Stimulated activated CD4-positive, alpha-beta T cell treated with anti-CD3 and anti-CD28 coated beads, Interleukin-4, amount 100 ng/mL, for 24 hours (primary cell): ENCODE data around the gene PAQR4.
"Not testable (repeated sequence)": the region's sequence is repeated elsewhere in the genome, so short reads cannot be mapped to it uniquely, and the experiment has no call there.

ENCODE experiments used
- DNase-seq: peaks from one replicate; pipeline ENCODE4 v3.0.0-alpha.2; 2020

PAQR4 gene

DNA sequence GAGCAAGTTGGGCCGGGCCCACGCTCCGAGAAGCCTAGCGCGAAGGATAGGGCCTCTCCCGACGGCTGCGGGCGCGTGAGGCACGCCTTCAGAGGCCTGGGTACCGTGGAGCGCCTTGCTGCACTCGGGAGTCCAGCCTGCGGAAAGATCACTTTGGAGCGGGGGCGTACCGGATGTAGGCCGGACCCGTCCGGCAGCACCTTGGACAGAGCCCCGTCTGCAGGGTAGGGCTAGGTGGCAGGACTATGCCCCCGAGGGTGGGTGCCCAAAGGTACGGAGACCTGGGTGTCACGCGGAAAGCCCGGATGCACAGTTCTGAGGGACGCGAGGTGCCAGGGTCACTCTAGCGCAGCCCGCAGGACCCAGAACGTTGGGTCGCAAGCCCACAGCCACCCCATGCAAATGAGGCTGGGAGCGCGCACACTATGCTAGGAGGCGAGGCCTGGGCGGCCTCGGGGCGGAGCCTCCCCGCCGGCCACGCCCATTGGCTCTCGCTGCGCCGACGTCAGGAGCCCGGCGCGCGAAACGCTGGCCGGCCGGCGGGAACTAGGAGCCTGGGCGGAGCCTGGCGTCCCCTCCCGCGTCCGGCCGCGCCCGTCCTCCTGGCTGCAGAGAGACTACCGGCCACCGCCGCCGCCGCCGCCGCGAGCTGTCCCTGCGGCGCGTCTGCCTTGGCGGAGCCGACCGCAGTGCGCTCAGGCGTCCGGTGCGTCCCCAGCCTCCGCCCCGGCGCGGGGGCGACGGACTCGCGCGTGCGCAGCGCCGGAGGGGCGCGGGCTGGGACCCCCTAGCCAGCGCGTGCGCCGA, at the start of gene PAQR4:
Gene PAQR4, plus strand, starts transcription at position 611 of the 807 bp plus-strand sequence. CDS start 327 bp downstream, outside the sequence.
- DNase-seq: peak; percentile 77

DNA sequence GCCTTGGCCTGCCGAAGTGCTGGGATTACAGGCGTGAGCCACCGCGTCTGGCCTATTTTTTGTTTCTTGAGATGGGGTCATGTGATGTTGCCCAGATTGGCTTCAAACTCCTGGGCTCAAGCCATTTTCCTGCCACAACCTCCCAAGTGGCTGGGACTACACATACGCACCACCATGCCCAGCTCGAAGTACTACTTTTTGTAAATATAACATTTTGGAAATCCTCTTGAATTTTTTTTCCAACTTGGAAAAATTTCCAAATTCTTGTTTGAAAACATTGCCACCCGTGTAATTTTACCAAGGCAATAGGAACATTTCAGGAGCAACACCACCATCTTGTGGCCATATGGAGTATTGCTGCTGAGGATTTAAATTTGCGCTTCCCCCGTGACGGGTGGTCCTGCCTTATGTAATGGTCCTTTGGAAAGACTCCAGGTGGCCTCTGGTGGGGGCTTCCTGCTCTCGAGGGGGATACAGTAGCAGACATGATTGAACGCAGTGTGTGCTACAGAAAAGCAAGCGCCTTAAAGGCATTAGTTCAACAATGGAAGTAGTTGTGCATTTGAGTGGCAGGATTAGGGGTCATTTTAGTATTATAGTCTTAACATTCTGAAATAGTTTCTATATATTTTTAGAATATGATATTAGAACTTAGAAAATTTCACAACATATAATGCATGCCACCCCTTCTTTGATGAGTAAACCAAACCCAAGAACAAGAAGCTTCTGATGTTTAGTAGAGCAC, 49.5 kb upstream of the PAQR4 start:
- DNase-seq: peak; percentile 64

DNA sequence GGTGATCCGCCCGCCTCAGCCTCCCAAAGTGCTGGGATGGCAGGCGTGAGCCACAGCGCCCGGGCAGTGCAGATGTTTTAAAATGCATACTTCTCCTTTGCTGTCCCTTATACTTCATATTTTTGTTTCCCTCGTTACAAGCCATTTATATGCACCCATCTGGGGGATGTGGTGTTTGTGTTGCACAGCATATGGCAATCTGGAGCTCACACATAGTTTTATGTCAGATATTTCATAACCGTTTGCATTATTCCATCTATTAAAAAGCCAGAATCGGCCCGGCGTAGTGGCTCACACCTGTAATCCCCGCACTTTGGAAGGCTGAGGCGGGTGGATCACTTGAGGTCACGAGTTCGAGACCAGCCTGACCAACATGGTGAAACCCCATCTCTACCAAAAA, 45.7 kb upstream of the PAQR4 start:
- no peak for DNase-seq

DNA sequence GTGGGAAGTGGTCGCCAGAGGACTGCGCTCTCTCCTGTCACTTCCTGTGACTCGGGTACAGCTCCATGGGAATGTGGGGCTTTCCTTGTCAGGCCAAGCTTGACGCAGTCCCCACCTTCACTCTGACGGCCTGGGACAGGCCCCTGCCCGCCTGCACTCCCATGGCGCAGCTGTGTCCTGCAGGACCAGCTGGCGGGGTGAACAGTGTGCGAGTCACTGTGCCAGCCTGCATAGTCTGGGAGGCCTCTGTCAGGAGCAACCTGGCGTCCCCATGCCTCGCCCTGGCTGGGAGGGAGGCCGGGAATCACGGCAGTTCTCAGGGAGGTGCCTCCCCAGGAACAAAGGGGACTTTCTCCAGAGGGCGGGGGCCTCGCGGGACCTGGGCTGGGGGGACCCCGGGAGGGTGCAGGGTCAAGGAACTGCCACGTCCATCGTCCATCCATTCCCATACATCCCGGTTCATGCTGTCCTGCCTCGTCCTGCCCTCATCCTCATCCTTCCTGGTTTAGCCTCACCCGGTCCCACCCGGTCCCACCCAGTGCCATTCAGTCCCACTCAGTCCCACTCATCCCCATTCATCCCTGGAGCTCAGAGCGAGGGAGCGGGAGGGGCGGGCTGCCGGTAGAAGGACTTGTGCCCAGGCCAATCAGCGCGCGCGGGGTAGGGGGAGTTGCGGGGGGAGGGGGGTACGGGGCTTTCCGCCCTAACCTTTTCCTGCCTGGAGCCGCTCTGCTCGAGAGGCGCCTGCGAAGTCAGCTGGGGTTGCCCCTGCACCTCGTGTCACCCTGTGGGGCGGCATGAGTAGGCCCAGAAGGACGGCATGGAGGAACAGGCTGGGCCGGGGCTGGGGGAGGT, 44.0 kb upstream of the PAQR4 start:
- no peak for DNase-seq

DNA sequence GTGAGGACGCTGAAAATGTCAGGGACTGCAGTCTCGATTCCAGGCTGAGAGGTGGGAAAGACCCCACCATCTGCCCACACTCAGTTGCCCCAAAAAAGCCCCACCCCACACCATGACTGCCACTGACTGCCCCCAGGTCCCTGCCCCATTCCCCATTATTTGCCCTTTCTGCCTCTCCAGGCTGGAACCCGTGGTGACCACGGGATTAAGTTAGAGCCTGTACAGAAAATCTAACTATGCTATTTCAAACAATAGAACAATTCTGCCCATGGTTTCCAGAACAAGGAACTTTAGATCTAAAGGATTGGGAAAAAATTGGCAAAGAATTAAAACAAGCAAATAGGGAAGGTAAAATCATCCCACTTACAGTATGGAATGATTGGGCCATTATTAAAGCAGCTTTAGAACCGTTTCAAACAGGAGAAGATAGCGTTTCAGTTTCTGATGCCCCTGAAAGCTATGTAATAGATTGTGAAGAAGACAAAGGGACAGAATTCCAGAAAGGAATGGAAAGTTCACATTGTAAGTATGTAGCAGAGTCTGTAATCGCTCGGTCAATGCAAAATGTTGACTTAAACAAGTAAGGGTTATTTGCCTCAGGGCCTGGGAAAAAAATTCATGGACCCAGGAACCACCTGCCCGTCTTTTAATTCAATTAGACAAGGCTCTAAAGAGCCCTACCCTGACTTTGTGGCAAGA, 43.0 kb upstream of the PAQR4 start:
- no peak for DNase-seq

DNA sequence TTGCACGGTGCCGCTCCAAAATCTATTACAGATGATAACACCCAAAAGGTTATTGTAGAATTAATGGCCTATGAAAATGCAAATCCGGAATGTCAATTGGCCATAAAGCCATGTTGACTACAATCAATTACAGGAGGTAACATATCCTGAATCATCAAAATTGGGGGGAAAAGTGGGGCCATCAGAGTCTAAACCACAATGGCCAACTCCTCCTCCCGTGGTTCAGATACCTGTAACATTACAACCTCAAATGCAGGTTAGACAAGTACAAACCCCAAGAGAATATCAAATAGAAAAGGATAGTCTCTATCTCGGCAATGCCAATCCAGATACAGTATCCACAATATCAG, 42.5 kb upstream of the PAQR4 start:
- no peak for DNase-seq

DNA sequence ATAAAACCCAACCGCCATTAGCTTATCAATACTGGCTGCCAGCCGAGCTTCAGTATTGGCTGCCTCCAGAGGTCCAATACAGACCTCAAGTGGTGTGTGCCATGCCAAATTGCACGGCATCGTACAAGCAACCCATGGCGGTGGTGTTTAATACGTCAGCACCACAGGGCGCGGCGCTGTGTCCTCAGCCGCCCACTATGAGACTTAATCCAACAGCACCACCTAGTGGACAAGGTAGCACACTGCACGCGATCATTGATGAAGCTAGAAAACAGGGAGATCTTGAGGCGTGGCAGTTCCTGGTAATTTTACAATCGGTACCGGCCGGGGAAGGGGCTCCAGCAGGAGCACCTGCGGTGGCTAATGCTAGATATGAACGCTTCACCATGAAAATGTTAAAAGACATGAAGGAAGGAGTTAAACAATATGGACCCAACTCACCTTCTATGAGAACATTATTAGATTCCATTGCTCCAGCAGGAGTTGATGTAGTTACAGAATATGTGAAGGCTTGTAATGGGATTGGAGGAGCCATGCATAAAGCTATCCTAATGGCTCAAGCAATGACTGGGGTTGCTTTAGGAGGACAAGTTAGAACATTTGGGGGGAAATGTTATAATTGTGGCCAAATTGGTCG, 42.0 kb upstream of the PAQR4 start:
- peak; percentile 90 for DNase-seq

DNA sequence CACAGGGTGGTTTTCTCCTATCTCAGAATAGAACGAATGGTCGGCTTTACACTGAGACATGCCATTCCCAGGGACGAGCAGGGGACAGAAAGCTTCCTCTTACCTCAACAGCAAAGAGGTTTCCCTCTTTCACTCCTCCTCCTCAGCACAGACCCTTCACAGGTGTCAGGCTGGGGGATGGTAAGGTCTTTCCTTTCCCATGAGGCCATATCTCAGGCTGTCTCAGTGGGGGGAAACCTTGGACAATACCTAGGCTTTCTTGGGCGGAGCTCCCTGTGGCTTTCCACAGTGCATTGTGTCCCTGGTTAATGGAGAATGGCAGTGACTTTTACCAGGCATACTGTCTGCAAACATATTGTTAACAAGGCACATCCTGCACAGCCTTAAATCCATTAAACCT, 41.0 kb upstream of the PAQR4 start:
- DNase-seq: not testable (repeated sequence)

DNA sequence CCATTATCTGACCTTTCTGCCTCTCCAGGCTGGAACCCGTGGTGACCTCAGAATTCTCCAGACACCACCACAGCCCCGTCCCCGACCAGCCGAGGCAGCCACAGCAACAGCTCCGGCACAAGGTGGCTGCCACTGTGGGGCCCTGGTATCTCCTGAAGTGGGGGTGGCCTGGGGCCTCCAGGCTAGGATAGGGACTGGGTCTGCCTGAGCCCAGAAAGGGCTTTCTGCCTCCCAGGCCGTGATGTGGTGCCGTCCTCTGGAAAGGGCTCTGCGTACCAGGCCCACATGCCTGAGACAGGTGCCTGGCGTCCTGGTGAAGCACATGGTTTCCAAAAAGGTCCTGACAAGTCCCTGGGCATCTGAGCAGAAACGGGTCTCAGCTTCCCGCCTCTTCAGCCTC, 40.4 kb upstream of the PAQR4 start:
- DNase-seq: no peak

DNA sequence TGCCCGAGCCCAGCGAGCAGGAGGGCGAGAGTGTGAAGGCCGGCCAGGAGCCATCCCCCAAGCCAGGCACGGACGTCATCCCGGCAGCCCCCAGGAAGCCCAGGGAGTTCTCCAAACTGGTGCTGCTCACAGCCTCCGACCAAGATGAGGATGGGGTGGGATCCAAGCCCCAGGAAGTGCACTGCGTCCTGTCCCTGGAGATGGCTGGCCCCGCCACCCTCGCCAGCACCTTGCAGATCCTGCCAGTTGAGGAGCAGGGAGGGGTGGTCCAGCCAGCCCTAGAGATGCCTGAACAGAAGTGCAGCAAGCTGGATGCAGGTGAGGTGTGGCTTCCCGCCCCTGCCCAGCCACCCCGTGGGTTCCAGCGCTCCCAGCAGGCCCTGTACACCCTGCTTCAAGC, 39.5 kb upstream of the PAQR4 start:
- DNase-seq: no peak

DNA sequence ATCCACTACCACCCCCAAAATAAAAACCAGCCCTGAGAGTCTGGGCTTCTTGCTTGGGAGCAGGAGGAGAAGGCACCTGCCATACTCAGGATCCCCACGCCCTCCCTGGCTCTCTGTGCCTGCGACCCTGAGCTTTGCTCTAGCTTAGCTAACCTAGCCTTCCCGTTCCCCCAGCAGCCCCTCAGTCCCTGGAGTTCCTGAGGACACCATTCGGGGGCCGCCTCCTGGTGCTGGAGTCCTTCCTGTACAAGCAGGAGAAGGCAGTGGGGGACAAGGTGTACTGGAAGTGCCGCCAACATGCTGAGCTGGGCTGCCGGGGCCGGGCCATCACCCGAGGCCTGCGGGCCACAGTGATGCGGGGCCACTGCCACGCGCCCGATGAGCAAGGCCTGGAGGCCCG, 38.9 kb upstream of the PAQR4 start:
- DNase-seq: no peak

DNA sequence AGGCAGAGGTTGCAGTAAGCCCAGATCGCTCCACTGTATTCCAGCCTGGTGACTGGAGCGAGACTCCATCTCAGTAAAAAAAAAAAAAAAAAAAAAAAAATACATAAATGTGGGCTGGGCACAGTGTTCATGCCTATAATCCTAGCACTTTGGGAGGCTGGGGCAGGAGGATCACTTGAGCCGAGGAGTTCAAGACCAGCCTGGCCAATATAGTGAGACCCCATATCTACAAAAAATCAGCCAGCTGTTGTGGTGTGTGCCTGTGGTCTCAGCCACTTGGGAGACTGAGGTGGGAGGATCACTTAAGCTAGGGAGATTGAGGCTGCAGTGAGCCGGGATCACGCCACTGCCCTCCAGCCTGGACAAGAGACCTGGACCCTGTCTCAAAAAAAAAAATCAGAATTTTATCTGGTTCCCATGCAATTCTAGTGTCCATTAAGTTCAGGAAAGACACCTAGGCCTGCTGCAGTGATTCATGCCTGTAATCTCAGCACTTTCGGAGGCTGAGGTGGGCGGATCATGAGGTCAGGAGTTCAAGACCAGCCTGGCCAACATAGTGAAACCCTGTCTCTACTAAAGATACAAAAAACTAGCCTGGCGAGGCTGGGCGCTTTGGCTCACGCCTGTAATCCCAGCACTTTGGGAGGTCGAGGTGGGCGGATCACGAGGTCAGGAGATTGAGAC, 37.8 kb upstream of the PAQR4 start:
- not testable (repeated sequence) for DNase-seq

DNA sequence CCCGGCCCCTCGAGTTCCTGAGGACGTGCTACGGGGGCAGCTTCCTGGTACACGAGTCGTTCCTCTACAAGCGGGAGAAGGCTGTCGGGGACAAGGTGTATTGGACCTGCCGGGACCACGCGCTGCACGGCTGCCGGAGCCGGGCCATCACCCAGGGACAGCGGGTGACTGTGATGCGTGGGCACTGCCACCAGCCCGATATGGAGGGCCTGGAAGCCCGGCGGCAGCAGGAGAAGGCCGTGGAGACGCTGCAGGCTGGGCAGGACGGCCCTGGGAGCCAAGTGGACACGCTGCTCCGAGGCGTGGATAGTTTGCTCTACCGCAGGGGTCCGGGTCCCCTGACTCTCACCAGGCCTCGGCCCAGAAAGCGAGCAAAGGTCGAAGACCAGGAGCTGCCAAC, 36.0 kb upstream of the PAQR4 start:
- DNase-seq: no peak

DNA sequence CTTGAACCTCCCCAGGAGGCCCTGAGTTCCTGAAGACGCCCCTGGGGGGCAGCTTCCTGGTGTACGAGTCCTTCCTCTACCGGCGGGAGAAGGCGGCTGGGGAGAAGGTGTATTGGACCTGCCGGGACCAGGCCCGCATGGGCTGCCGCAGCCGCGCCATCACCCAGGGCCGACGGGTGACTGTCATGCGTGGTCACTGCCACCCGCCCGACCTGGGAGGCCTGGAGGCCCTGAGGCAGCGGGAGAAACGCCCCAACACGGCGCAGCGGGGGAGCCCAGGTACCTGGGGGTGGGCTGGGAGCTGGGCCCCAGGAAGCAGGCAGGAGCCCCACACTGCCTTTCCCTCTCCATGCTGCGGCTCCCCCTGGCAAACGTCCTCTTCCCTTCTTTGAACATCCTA, 35.4 kb upstream of the PAQR4 start:
- DNase-seq: no peak

DNA sequence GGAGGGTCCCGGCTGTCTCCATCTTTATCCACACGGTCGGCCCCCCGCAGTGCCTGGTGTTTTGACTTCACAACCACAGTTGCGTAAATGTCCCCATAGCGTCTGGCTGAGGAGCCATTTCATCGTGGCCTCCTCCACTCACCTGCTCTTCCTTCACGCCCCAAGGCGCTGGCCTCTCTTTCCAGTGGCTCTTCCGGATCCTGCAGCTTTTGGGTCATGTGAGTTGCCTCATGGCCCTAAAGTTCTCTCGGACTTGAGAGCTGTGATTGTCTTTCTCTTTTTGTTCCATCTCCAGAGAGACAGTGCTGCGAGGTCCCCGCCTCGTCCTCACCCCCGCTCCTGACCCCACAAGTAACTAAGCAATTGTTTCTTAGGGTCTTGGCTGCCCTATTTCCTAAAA, 34.7 kb upstream of the PAQR4 start:
- no peak for DNase-seq

DNA sequence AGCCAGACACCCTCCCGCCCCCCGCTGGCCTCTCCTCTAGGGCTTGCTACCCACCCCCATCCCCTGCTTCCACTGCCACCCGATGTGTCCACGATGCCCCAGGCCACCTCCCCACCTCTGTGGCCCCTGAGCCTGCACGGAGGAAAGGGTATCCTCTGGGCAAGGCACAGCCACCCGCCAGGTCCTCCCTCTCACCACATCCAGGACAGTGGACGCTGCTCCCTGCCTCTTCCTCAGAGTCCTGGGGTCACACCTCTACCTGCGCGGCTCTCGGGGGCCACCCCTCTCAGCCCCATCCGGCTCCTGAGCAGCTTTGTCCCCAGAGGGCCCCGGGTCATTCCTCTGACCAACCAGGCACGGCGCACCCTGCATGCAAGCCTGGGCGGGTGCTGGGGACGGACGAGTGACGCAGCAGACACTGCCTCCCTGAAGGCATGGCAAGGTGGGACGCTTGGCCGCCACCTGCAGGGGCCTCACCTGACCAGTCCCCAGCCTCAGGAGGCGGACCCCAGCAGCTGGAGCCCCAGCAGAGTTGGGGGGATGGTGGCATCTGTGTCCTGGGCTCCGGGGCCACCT, 32.6 kb upstream of the PAQR4 start:
- DNase-seq: no peak

DNA sequence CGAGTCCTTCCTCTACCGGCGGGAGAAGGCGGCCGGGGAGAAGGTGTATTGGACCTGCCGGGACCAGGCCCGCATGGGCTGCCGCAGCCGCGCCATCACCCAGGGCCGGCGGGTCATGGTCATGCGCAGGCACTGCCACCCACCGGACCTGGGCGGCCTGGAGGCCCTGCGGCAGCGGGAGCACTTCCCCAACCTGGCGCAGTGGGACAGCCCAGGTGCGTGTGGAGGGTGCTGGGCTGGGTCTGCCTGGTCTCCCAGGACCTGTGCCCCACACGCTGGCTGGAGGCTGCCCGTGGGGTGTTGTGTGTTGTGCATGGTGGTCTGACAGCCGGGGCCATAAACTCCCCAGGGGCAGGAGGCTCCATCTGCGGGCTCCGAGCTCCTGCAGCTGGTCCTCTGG, 32.0 kb upstream of the PAQR4 start:
- no peak for DNase-seq

DNA sequence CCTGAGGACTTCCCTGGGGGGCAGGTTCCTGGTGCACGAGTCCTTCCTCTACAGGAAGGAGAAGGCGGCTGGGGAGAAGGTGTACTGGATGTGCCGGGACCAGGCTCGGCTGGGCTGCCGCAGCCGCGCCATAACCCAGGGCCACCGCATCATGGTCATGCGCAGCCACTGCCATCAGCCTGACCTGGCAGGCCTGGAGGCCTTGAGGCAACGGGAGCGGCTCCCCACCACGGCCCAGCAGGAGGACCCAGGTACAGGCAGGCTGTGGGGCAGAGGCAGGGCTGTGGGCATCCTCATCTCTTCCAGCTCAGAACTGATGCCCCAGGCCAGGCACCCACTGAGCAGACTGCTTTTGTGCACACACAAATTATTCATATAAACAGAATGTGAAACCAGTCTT, 30.9 kb upstream of the PAQR4 start:
- DNase-seq: no peak

DNA sequence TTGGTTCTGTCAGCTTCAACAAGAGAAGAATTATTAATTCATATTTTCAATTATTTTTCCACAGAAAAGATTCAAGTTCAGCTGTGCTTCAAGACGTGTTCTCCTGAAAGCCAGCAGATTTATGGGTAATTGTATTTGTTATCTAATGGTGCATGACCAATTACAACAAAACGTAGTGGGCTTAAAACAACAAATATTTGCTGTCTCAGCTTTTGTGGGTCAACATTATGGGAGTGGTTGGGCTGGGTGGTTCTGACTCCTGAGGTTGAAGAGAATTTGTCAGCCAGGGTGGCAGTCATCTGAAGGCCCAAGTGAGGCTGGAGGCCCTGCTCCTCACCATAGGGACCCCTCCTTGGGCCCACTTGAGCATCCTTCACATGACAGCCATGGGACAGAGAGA, 29.2 kb upstream of the PAQR4 start:
- DNase-seq: no peak

DNA sequence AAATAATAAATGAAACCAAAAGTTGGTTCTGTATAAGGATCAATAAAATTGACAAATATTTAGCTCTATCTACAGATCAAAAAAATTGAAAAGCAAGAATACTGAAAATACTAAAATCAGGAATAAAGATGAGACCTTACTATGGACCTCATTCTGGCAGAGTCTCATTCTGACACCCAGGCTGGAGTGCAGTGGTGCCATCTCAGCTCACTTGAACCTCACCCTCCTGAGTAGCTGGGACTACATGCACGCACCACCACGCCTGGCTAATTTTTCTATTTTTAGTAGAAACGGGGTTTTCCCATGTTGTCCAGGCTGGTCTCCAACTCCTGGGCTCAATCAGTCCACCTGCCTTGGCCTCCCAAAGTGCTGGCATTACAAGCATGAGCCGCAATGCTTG, 27.1 kb upstream of the PAQR4 start:
- DNase-seq: no peak

DNA sequence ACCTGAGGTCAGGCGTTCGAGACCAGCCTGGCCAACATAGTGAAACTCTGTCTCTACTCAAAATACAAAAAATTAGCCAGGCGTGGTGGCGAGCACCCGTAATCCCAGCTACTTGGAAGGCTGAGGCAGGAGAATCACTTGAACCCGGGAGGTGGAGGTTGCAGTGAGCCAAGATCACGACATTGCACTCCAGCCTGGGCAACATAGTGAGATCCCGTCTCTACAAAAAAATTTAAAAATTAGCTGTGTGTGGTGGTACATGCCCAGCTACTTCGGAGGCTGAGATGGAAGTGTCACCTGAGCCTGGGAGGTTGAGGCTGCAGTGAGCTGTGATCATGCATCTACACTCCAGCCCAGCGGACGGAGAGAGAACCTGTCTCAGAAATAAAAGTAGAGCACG, 25.4 kb upstream of the PAQR4 start:
- DNase-seq: not testable (repeated sequence)
